H9 (cell line): ENCODE results near the gene MRTFA. TPM values are rescaled to one million over a fixed set of nuclear protein-coding genes. Genes with fewer than 3 reads are reported as not detected.

Experiments used
- DNase-seq: peaks from one replicate; pipeline ENCODE4 v3.0.0-alpha.2; 2017
- H2AFZ ChIP-seq: one replicate; pipeline ENCODE4 v1.6.1; 2013; ENCODE audit warnings: mild to moderate bottlenecking, low read length, control low read depth, moderate library complexity
- H2AK5ac ChIP-seq: 2 replicates; pipeline ENCODE4 v1.6.1; 2013; ENCODE audit warnings: low read length, control low read depth, mixed read lengths; ENCODE audit not compliant: insufficient read length
- H2BK120ac ChIP-seq: one replicate; pipeline ENCODE4 v1.6.1; 2013; ENCODE audit warnings: low read depth, mild to moderate bottlenecking, low read length, control low read depth, inconsistent platforms; ENCODE audit not compliant: poor library complexity, severe bottlenecking
- H2BK12ac ChIP-seq: 2 replicates; pipeline ENCODE4 v1.6.1; 2013; ENCODE audit warnings: low read length, control low read depth, mixed read lengths, low read depth; ENCODE audit not compliant: insufficient read length
- H2BK15ac ChIP-seq: 2 replicates; pipeline ENCODE4 v1.6.1; 2013; ENCODE audit warnings: low read depth, low read length, control low read depth
- H2BK20ac ChIP-seq: one replicate; pipeline ENCODE4 v1.6.1; 2013; ENCODE audit warnings: low read depth, mild to moderate bottlenecking, low read length, control low read depth, inconsistent platforms; ENCODE audit not compliant: poor library complexity, severe bottlenecking
- H2BK5ac ChIP-seq: 2 replicates; pipeline ENCODE4 v1.6.1; 2013; ENCODE audit warnings: low read length, control low read depth, mixed read lengths; ENCODE audit not compliant: insufficient read length
- H3K14ac ChIP-seq: 2 replicates; pipeline ENCODE4 v1.6.1; 2013; ENCODE audit warnings: low read length, control low read depth; ENCODE audit not compliant: insufficient read depth
- H3K18ac ChIP-seq: 2 replicates; pipeline ENCODE4 v1.6.1; 2013; ENCODE audit warnings: low read depth, mild to moderate bottlenecking, mixed read lengths, low read length, control low read depth; ENCODE audit not compliant: insufficient read length
- H3K23ac ChIP-seq: 2 replicates; pipeline ENCODE4 v1.6.1; 2013; ENCODE audit warnings: low read length, control low read depth, mixed read lengths, low read depth; ENCODE audit not compliant: insufficient read length
- H3K23me2 ChIP-seq: 2 replicates; pipeline ENCODE4 v1.6.1; 2013; ENCODE audit warnings: low read depth, mild to moderate bottlenecking, mixed read lengths, low read length, control low read depth; ENCODE audit not compliant: insufficient read length, poor library complexity, severe bottlenecking
- H3K27ac ChIP-seq: 2 replicates; pipeline ENCODE4 v1.5.1; 2013; ENCODE audit warnings: low read length, control low read depth, mixed read lengths, low read depth; ENCODE audit not compliant: insufficient read length
- H3K27me3 ChIP-seq: 2 replicates; pipeline ENCODE4 v1.6.1; 2013; ENCODE audit warnings: low read length, control low read depth, inconsistent platforms; ENCODE audit not compliant: insufficient read depth
- H3K4ac ChIP-seq: 2 replicates; pipeline ENCODE4 v1.6.1; 2013; ENCODE audit warnings: low read depth, mild to moderate bottlenecking, control low read depth, inconsistent platforms, low read length, moderate library complexity
- H3K4me1 ChIP-seq: 2 replicates; pipeline ENCODE4 v1.6.1; 2013; ENCODE audit warnings: low read length, control low read depth, inconsistent platforms; ENCODE audit not compliant: insufficient read depth
- H3K4me2 ChIP-seq: 2 replicates; pipeline ENCODE4 v1.6.1; 2013; ENCODE audit warnings: low read length, control low read depth, mixed read lengths; ENCODE audit not compliant: insufficient read length, insufficient read depth
- H3K56ac ChIP-seq: 2 replicates; pipeline ENCODE4 v1.6.1; 2013; ENCODE audit warnings: low read depth, mild to moderate bottlenecking, mixed read lengths, low read length, control low read depth; ENCODE audit not compliant: insufficient read length
- H3K79me1 ChIP-seq: 2 replicates; pipeline ENCODE4 v1.6.1; 2013; ENCODE audit warnings: low read depth, mild to moderate bottlenecking, moderate library complexity, low read length, control low read depth, inconsistent platforms; ENCODE audit not compliant: insufficient read depth, poor library complexity, severe bottlenecking
- H3K79me2 ChIP-seq: 2 replicates; pipeline ENCODE4 v1.6.1; 2013; ENCODE audit warnings: low read length, control low read depth, inconsistent platforms; ENCODE audit not compliant: insufficient read depth
- H3K9ac ChIP-seq: 2 replicates; pipeline ENCODE4 v1.6.1; 2013; ENCODE audit warnings: low read length, control low read depth, mixed read lengths; ENCODE audit not compliant: insufficient read length; ENCODE audit errors: extremely low read depth
- H3K9me3 ChIP-seq: one replicate; pipeline ENCODE4 v1.6.1; 2013; ENCODE audit warnings: low read depth, low read length, inconsistent platforms; ENCODE audit not compliant: control insufficient read depth
- H3T11ph ChIP-seq: one replicate; pipeline ENCODE4 v1.6.1; 2013; ENCODE audit warnings: mild to moderate bottlenecking, low read length, control low read depth, inconsistent platforms
- H4K20me1 ChIP-seq: one replicate; pipeline ENCODE4 v1.6.1; 2013; ENCODE audit not compliant: control insufficient read depth, insufficient read length, insufficient read depth
- H4K5ac ChIP-seq: 2 replicates; pipeline ENCODE4 v1.6.1; 2013; ENCODE audit warnings: low read depth, mild to moderate bottlenecking, mixed read lengths, low read length, control low read depth; ENCODE audit not compliant: insufficient read length
- H4K8ac ChIP-seq: replicated peaks from 2 replicates; pipeline ENCODE4 v1.6.1; 2013; ENCODE audit warnings: low read length, control low read depth, mixed read lengths, low read depth; ENCODE audit not compliant: insufficient read length
- H4K91ac ChIP-seq: 2 replicates; pipeline ENCODE4 v1.6.1; 2013; ENCODE audit warnings: low read depth, mild to moderate bottlenecking, moderate library complexity, mixed read lengths, low read length, control low read depth; ENCODE audit not compliant: insufficient read length
- H3K27ac Mint-ChIP-seq, 3 experiments: 2 replicates in 2 of 3; 3 replicates in 1 of 3; pipeline ENCODE4 v1.8.0; 2020 to 2021; ENCODE audit warnings: mixed read lengths in 3 of 3, mild to moderate bottlenecking in 1 of 3, moderate library complexity in 1 of 3
- H3K27me3 Mint-ChIP-seq: 2 replicates; pipeline ENCODE4 v1.8.0; 2021; ENCODE audit warnings: low read depth, mild to moderate bottlenecking, moderate library complexity, mixed read lengths
- H3K36me3 Mint-ChIP-seq, 3 experiments: 2 replicates in 2 of 3; 3 replicates in 1 of 3; pipeline ENCODE4 v1.8.0; 2020 to 2021; ENCODE audit warnings: low read depth in 3 of 3, mixed read lengths in 3 of 3; ENCODE audit not compliant: insufficient read depth in 1 of 3
- H3K4me1 Mint-ChIP-seq, 2 experiments: 2 replicates each; pipeline ENCODE4 v1.8.0; 2020; ENCODE audit warnings: mixed read lengths in 2 of 2
- H3K4me3 Mint-ChIP-seq, 2 experiments: 2 replicates in 1 of 2; 3 replicates in 1 of 2; pipeline ENCODE4 v1.8.0; 2020 to 2021; ENCODE audit warnings: mild to moderate bottlenecking in 2 of 2, mixed read lengths in 2 of 2, moderate library complexity in 1 of 2
- H3K9me3 Mint-ChIP-seq, 2 experiments: 2 replicates in 1 of 2; 3 replicates in 1 of 2; pipeline ENCODE4 v1.8.0; 2020; ENCODE audit warnings: mild to moderate bottlenecking in 2 of 2, mixed read lengths in 2 of 2, moderate library complexity in 1 of 2
- CTCF ChIP-seq: fragments of 200-600 bp; sonication (generic); conservative IDR thresholded peaks from 3 replicates; pipeline ENCODE4 v1.8.0; 2021; ENCODE audit warnings: antibody characterized with exemption, mild to moderate bottlenecking
- WGBS: extraction: QIAGEN DNeasy Blood & Tissue Kit; methylation state at CpG from one replicate; pipeline ENCODE4 v1.1.7; 2013; ENCODE audit warnings: missing lambda C conversion rate, low lambda C conversion rate, mixed read lengths; ENCODE audit not compliant: insufficient read length; ENCODE audit errors: extremely low coverage; 5-methylcytosine and 5-hydroxymethylcytosine counted together
- total RNA-seq: library from RNA; stranded (reverse); gene quantifications from 2 replicates; pipeline ENCODE4 v1.2.1, GENCODE V29; 2021

Gene MRTFA
- total RNA-seq, 1 experiment from 2014 or later = 38.1 TPM

GRCh38 chr22:40674274-40674673, 37.8 kb upstream of the MRTFA start:
- Histone ChIP-seq H3T11ph (no peak overlapping the region), H4K91ac (no peak overlapping the region), H3K14ac (no peak overlapping the region), H4K20me1 (no peaks in the 10 kb centered on the region), H4K8ac (no peak overlapping the region), H3K27me3 (no peaks in the 10 kb centered on the region), H4K5ac (no peak overlapping the region), H3K9me3 (no peaks in the 10 kb centered on the region), H2AFZ (no peak overlapping the region), H2BK12ac (no peak overlapping the region), H3K23ac (no peak overlapping the region), H2BK15ac (no peak overlapping the region), H3K79me1 (no peaks in the 10 kb centered on the region), H3K79me2 (no peaks in the 10 kb centered on the region), H2BK120ac (no peak overlapping the region), H3K56ac (no peak overlapping the region), H2BK5ac (no peak overlapping the region), H2BK20ac (no peak overlapping the region), H2AK5ac (no peak overlapping the region), H3K23me2 (no peaks in the 10 kb centered on the region), H3K18ac (no peak overlapping the region), H3K9ac (no peak overlapping the region), H3K4me2 (no peak overlapping the region), H3K4ac (no peak overlapping the region), H3K4me1 (peaks cover 2% of the 10 kb centered on the region; the same call in 1 of the 2 replicates), H3K27ac (no peak overlapping the region)
- no peak overlapping the region for H3K4me3 Mint-ChIP-seq
- H3K9me3 Mint-ChIP-seq = no peaks in the 10 kb centered on the region
- H3K36me3 Mint-ChIP-seq = peaks cover 0 to 1% (median 0%) of the 10 kb centered on the region in 3 experiments; a peak in 1 of 7 replicates
- H3K4me1 Mint-ChIP-seq = peaks cover 9% of the 10 kb centered on the region in 2 experiments
- DNase-seq = no peak
- no peaks in the 10 kb centered on the region; the same call in 1 of the 2 replicates for H3K27me3 Mint-ChIP-seq
- no peak for TF ChIP-seq CTCF
- WGBS = no CpG with 5 or more reads among the region's 4 CpGs
- H3K27ac Mint-ChIP-seq = no peak overlapping the region
